ENCODE results near the gene MYO1A.
"Not testable (repeated sequence)": the region's sequence is repeated elsewhere in the genome, so short reads cannot be mapped to it uniquely, and the experiment has no call there.

The MYO1A gene

GRCh38 chr12:57046947-57047890 is 2.7 kb downstream of the MYO1A start:
- FAIRE-seq = no peak

GRCh38 chr12:57046086-57046791 is 3.7 kb downstream of the MYO1A start:
- no peak for FAIRE-seq

- FAIRE-seq = no peak
Observed at GRCh38 chr12:57044889-57045288, 5.0 kb downstream of the MYO1A start.

- no peak for FAIRE-seq
Observed at GRCh38 chr12:57044468-57044867, 5.5 kb downstream of the MYO1A start.

GRCh38 chr12:57042695-57043094 is 7.2 kb downstream of the MYO1A start:
- FAIRE-seq = no peak

- no peak for FAIRE-seq
Observed at GRCh38 chr12:57040750-57041149, 9.2 kb downstream of the MYO1A start.

- no peak for FAIRE-seq
Observed at GRCh38 chr12:57040211-57040610, 9.7 kb downstream of the MYO1A start.

GRCh38 chr12:57039016-57039798 is 10.7 kb downstream of the MYO1A start:
- no peak for FAIRE-seq

- no peak for FAIRE-seq
Observed at GRCh38 chr12:57037264-57037663, 12.7 kb downstream of the MYO1A start.

- no peak for FAIRE-seq
Observed at GRCh38 chr12:57033431-57033830, 16.5 kb downstream of the MYO1A start.

- FAIRE-seq = no peak
Observed at GRCh38 chr12:57031789-57032188, 18.1 kb downstream of the MYO1A start.

GRCh38 chr12:57031138-57031725 is 18.7 kb downstream of the MYO1A start:
- no peak for FAIRE-seq

- no peak for FAIRE-seq
Observed at GRCh38 chr12:57029457-57029856, 20.5 kb downstream of the MYO1A start.

GRCh38 chr12:57027805-57028153 is 22.1 kb downstream of the MYO1A start:
- no peak for FAIRE-seq

GRCh38 chr12:57027011-57027804 is 22.7 kb downstream of the MYO1A start:
- no peak for FAIRE-seq

GRCh38 chr12:57025196-57025595 is 24.7 kb downstream of the MYO1A start:
- FAIRE-seq = no peak

GRCh38 chr12:57022324-57022723 is 27.6 kb downstream of the MYO1A start:
- not testable (repeated sequence) for FAIRE-seq

- FAIRE-seq = no peak
Observed at GRCh38 chr12:57019983-57020719, 29.8 kb downstream of the MYO1A start.

- no peak for FAIRE-seq
Observed at GRCh38 chr12:57018906-57019305, 31.0 kb downstream of the MYO1A start.

- FAIRE-seq = not testable (repeated sequence)
Observed at GRCh38 chr12:57018353-57018752, 31.6 kb downstream of the MYO1A start.

- no peak for FAIRE-seq
Observed at GRCh38 chr12:57016348-57016747, 33.6 kb downstream of the MYO1A start, which contains the start of gene TAC3. TSS of gene TAC3 (minus strand) at chr12:57016529. CDS start at chr12:57015797, 732 bp downstream.

Data from colon (tissue), 2 donors.